Measurements from ENCODE around the gene ZBTB45.
"Not testable (repeated sequence)": the region's sequence is repeated elsewhere in the genome, so short reads cannot be mapped to it uniquely, and the experiment has no call there.

ZBTB45 gene

GRCh38 chr19:58554494-58555368 lies 35.1 kb upstream of the ZBTB45 start, which contains the start of gene CHMP2A:
Gene CHMP2A, minus strand, starts transcription at chr19:58555105. Its CDS starts 893 bp downstream, at chr19:58554212.
- no peak for DNase-seq

- no peak for DNase-seq
Measured at GRCh38 chr19:58553799-58554493, 34.3 kb upstream of the ZBTB45 start.

- DNase-seq, result no peak
Measured at GRCh38 chr19:58552655-58553054, 33.0 kb upstream of the ZBTB45 start.

GRCh38 chr19:58551577-58552471 lies 32.2 kb upstream of the ZBTB45 start:
- DNase-seq, result no peak

- no peak for DNase-seq
Measured at GRCh38 chr19:58551123-58551497, 31.5 kb upstream of the ZBTB45 start.

- no peak for DNase-seq
Measured at GRCh38 chr19:58550362-58551122, 30.9 kb upstream of the ZBTB45 start.

GRCh38 chr19:58549664-58550361 lies 30.2 kb upstream of the ZBTB45 start:
- no peak for DNase-seq

- DNase-seq, result no peak
Measured at GRCh38 chr19:58548859-58549663, 29.5 kb upstream of the ZBTB45 start.

GRCh38 chr19:58547323-58548312 lies 28.0 kb upstream of the ZBTB45 start:
- no peak for DNase-seq

- no peak for DNase-seq
Measured at GRCh38 chr19:58546019-58546530, 26.5 kb upstream of the ZBTB45 start.

- no peak for DNase-seq
Measured at GRCh38 chr19:58545286-58546018, 25.8 kb upstream of the ZBTB45 start.

GRCh38 chr19:58544591-58545285 lies 25.1 kb upstream of the ZBTB45 start:
- no peak for DNase-seq

- DNase-seq, result no peak
Measured at GRCh38 chr19:58543826-58544590, 24.4 kb upstream of the ZBTB45 start, which contains the start of gene TRIM28. Gene TRIM28, plus strand, starts transcription at chr19:58544064. Its CDS starts 694 bp downstream, at chr19:58544758.

GRCh38 chr19:58542641-58543372 lies 23.2 kb upstream of the ZBTB45 start:
- DNase-seq, result not testable (repeated sequence)

- DNase-seq, result not testable (repeated sequence)
Measured at GRCh38 chr19:58539169-58539559, 19.6 kb upstream of the ZBTB45 start.
